Effector memory CD4-positive, alpha-beta T cell (primary cell): ENCODE measurements around the gene PHF21A.

ENCODE experiments used
- DNase-seq, 3 donors: peaks; one replicate each; pipeline ENCODE4 v3.0.0-alpha.2; 2020
- H3K27ac ChIP-seq: 2 replicates; pipeline ENCODE4 v1.7.0; 2013; ENCODE audit warnings: mild to moderate bottlenecking, low read length, moderate library complexity; ENCODE audit not compliant: insufficient read depth, poor library complexity, severe bottlenecking
- H3K27me3 ChIP-seq: replicated peaks from 2 replicates; pipeline ENCODE4 v1.7.0; 2013; ENCODE audit warnings: mild to moderate bottlenecking, low read length; ENCODE audit not compliant: insufficient read depth, control insufficient read depth, poor library complexity, severe bottlenecking
- H3K36me3 ChIP-seq: 2 replicates; pipeline ENCODE4 v1.7.0; 2013; ENCODE audit warnings: mild to moderate bottlenecking, low read length, moderate library complexity; ENCODE audit not compliant: control insufficient read depth, insufficient read depth
- H3K4me1 ChIP-seq: 2 replicates; pipeline ENCODE4 v1.7.0; 2013; ENCODE audit warnings: low read length, mild to moderate bottlenecking; ENCODE audit not compliant: control insufficient read depth, insufficient read depth, poor library complexity, severe bottlenecking
- H3K4me3 ChIP-seq: 2 replicates; pipeline ENCODE4 v1.7.0; 2013; ENCODE audit warnings: low read length, low read depth, mild to moderate bottlenecking; ENCODE audit not compliant: insufficient read depth, poor library complexity, severe bottlenecking
- H3K9me3 ChIP-seq: 2 replicates; pipeline ENCODE4 v1.7.0; 2013; ENCODE audit warnings: mild to moderate bottlenecking, low read length, moderate library complexity; ENCODE audit not compliant: control insufficient read depth

PHF21A gene

DNA sequence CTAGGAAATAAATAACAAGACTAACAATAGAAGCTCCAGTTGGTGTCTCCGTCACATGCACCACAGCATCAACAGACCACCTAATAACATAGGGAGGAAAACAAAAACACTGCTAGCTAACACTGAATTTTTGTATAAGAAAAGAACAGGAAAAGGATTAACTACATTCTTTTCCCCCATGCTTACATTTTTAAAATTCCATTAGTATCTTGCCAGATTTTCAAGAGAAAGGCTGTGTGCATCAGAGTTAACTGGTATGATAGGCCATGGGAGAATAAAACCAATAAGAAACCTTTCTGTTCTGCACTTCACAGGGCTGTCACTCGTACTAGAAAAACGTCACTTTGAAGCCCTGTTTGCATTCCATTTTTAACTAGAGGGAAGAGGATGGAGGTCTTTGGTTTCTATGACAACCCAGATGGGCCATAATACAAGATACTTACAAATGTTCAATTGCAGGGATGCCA, 119.8 kb downstream of the PHF21A start:
- Histone ChIP-seq H3K27me3 (no peaks in the 10 kb centered on the region), H3K36me3 (no peaks in the 10 kb centered on the region), H3K4me1 (no peaks in the 10 kb centered on the region), H3K4me3 (no peak overlapping the region), H3K27ac (no peak overlapping the region), H3K9me3 (no peaks in the 10 kb centered on the region)
- no peak for DNase-seq

DNA sequence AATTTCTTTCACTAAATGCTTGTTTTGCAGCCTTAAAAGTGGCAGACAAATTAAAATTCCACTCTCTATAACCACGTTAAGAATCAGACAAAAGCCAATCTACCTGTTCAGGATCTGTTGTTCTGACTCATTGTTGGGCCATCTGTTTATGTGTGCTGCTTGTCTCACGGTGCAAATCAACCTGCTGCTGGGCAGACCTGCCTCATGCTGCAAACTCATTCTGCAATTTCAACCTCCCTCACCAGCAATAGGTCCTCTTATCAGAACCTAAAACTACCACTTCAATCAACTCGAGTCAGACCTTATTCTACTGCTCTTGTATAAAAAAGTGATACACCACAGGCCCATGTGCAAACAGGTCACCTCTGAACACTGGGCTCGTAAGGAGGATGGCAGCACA, 123.7 kb downstream of the PHF21A start:
- H3K4me1 ChIP-seq = no peaks in the 10 kb centered on the region
- no peaks in the 10 kb centered on the region for H3K36me3 ChIP-seq
- H3K9me3 ChIP-seq = no peaks in the 10 kb centered on the region
- no peak overlapping the region for H3K27ac ChIP-seq
- H3K27me3 ChIP-seq = no peaks in the 10 kb centered on the region
- no peak for DNase-seq
- H3K4me3 ChIP-seq = no peak overlapping the region

DNA sequence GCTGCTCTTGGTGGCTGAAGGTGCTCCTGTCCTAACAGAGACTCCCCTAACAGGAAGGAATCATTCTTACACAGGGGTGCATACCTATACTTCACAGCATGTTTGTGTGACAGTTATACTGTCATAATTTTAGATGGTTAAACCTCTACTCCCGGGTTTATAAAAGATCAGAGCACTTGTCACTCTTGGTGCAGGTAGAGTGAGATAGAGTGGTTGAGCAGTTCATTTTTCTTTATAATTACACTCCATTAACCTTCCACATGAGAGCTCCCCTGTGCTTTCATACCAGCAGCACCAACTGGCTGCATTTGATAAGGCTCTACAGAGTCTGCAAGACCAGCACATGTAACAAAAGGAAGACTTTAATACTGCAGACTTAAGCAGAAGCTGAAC, 125.9 kb downstream of the PHF21A start:
- no peak overlapping the region for H3K27ac ChIP-seq
- no peak overlapping the region for H3K4me3 ChIP-seq
- H3K27me3 ChIP-seq = no peaks in the 10 kb centered on the region
- H3K9me3 ChIP-seq = no peaks in the 10 kb centered on the region
- no peaks in the 10 kb centered on the region for H3K36me3 ChIP-seq
- no peak for DNase-seq
- H3K4me1 ChIP-seq = no peaks in the 10 kb centered on the region

DNA sequence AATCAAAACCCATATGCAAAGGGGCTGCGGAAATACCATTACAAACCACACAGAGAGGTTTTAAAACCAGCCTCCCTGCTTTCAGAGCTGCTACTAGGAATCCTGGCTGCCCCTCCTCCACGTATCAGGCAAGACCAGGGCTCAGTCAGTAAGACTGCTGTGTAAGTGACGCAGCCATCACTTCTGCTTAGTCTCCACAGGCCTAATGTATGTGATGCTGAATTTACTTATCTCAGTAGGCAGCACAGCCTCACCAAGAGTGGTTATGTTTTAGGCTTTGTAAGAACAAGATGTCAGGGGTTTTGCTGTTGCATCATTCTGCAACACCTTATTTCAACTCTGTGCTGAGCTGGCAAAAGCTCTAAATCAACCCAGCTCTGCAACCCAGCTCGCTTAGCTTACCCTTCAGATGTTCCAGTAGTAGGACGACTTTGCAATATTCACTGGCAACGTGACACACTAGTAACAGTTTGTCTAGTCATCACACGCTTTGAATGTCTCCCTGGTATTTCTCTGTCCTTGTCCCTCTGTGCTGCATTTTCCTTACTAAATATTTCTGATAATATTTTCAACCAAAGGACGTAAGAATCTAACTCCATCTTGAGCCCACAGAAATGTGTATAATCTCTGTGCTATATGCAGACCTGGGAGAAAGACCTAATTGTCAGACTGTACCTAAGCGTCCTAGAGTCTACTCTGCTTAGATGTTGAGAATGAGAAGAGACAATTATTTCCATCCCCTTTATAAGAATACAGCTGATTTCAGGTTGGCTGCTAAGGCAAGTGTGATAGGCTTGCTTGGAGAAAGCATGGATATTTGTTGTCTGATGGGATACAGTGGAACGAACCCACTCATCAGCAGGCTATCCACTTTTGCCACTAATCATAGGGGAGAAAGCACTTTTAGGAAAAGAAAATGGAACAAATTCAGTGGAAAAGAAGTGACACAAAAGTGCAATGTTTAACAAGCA, 126.6 kb downstream of the PHF21A start:
- H3K27ac ChIP-seq = no peak overlapping the region
- H3K9me3 ChIP-seq = no peaks in the 10 kb centered on the region
- H3K36me3 ChIP-seq = no peaks in the 10 kb centered on the region
- DNase-seq = no peak
- no peak overlapping the region for H3K4me3 ChIP-seq
- no peaks in the 10 kb centered on the region for H3K27me3 ChIP-seq
- no peaks in the 10 kb centered on the region for H3K4me1 ChIP-seq

DNA sequence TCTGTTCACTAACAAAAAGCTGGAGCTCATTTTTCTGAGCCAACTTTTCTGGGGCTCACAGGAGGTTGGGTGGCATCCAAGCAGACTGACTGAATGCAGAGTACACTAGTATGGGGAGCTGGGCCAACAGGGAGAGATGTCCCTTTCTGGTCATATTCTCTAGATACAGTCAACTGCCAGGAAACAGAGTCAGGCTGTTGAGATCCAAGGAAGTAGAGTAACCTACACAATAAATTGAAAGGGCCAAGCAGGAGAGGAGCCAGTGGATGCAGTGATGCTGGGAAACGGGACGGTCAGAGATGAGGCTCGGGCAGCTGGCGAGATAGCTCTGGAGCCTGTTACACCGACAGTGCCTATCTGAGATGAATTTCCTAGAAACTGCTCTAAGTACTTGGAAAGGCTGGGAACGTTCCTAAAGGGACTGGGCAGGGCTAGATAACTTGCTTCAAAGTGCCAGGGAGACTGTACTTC, 127.7 kb downstream of the PHF21A start:
- Histone ChIP-seq H3K4me1 (no peaks in the 10 kb centered on the region), H3K36me3 (no peaks in the 10 kb centered on the region), H3K4me3 (no peak overlapping the region), H3K27ac (no peak overlapping the region), H3K27me3 (no peaks in the 10 kb centered on the region), H3K9me3 (no peaks in the 10 kb centered on the region)
- DNase-seq = no peak

DNA sequence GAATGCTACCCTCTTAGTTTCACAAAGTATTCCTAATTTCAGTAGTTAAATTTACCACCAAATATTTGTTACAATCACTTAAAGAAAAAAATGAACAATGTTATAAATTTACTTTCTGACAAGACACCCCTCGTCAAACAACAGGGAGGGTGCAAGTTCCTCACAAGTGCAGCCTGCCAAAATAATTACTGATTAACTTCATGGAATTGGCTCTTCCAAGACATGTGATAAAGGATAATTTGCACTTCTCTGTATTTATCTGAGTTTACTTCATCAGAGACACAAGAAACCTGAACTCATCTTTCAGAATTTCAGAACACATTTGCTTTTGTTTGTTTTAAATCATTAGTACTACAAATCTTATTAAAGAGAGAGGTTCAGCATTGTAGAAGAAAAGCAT, 132.3 kb downstream of the PHF21A start:
- H3K9me3 ChIP-seq = no peaks in the 10 kb centered on the region
- no peaks in the 10 kb centered on the region for H3K4me1 ChIP-seq
- DNase-seq = no peak
- H3K36me3 ChIP-seq = no peaks in the 10 kb centered on the region
- H3K27ac ChIP-seq = no peak overlapping the region
- no peak overlapping the region for H3K4me3 ChIP-seq
- no peaks in the 10 kb centered on the region for H3K27me3 ChIP-seq

DNA sequence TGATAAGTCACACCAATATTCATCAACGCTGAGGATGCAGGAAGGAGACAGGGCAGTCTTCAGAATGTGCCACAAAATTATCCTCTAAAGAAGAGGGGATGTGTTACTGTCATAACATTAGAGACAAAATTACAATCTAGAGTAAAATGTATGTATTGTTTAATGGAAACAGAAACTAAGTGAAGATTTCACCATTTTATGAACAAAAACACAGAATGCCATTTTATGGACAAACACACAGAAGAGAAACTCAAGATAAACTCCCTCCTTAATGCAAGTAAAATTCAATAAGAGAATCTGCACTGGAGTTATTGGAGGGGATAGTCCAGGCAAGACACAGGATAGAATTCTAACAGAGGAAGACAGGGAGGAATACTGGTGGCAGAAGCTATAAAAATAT, 136.0 kb downstream of the PHF21A start:
- Histone ChIP-seq H3K27me3 (no peaks in the 10 kb centered on the region), H3K4me1 (no peaks in the 10 kb centered on the region), H3K36me3 (no peaks in the 10 kb centered on the region), H3K4me3 (no peak overlapping the region), H3K27ac (no peak overlapping the region), H3K9me3 (no peaks in the 10 kb centered on the region)
- DNase-seq = no peak

DNA sequence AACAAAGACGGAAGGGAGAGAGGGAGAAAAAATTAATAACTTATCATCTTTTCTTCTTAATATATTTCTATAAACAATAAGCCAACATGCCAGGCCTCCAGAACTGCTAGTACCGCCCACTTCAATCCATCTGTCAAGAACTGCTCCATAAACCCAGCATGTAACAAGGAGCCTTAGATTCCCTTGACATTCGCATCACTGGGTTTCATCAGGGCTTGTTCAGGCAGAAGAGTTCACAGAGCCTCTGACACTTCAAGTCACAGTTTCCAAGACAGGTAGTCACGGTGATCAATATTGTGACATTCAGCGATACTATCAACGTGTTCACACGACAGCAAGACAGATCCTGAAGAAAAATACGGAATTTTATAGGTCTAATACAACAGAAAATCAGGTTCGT, 137.1 kb downstream of the PHF21A start:
- H3K9me3 ChIP-seq = no peaks in the 10 kb centered on the region
- no peaks in the 10 kb centered on the region for H3K27me3 ChIP-seq
- no peak for DNase-seq
- H3K4me3 ChIP-seq = no peak overlapping the region
- no peaks in the 10 kb centered on the region for H3K4me1 ChIP-seq
- peaks cover 7% of the 10 kb centered on the region for H3K36me3 ChIP-seq
- no peak overlapping the region for H3K27ac ChIP-seq

DNA sequence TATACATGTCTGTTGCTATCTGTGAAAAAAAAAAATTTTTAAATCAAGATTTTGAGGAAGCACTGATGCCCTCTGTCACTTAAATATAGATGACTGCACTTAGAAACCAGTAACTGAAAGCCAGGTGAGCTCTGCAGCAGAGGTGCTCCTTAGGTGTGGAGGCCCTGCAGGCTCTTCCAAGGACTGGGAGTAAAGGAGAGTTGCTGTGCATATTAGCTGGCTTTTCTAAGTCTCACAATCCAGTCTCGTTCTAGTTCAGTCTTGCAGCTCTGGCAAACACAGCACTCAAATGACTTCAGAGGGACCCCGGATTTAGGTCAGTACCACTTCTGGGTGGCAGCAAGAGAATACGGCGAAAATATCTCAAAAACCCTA, 137.8 kb downstream of the PHF21A start:
- peaks cover 12% of the 10 kb centered on the region for H3K36me3 ChIP-seq
- no peaks in the 10 kb centered on the region for H3K4me1 ChIP-seq
- no peak overlapping the region for H3K4me3 ChIP-seq
- DNase-seq = no peak
- no peaks in the 10 kb centered on the region for H3K9me3 ChIP-seq
- no peak overlapping the region for H3K27ac ChIP-seq
- no peaks in the 10 kb centered on the region for H3K27me3 ChIP-seq

DNA sequence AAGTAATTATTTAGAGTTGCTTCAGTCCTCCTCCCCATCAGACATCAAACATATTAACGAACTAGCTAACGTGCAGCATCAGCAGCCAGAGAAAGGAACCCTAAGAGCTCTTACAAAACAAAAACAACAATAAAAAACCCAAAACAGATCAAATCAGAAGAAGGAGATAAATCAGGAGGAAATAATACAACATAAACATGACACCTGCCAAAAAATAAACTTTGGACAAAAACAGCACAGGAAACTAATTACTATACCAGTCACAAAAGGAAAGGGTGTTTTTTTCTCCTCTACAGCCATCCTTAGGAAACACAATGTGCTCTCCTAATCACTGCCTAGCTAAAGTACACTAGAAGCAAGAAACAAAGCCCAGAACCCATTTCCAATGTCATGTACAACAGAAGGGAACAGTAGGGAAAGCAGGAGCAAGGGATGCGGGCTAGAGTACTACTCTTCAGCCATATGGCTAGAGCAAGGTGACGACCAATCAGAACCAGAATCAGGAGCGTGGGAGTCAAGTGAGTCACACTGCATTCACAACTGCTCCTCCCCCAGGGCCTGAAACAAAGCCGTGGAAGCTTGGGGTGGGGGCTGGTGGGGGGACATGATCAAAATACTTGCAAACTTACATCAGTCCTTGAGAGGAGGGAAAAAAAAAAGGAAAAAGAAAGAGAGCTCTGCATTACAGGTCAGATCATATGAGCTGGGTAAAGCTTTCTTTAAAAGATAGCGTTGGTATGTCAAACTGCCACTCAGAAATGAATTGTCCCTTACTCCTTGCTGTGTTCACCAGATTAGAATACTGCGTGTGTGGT, 138.4 kb downstream of the PHF21A start:
- H3K27ac ChIP-seq = no peak overlapping the region

More for the DNA sequence above, 138.4 kb downstream of the PHF21A start:
- no peak for DNase-seq
- H3K36me3 ChIP-seq = peaks cover 15% of the 10 kb centered on the region
- H3K4me1 ChIP-seq = no peaks in the 10 kb centered on the region
- no peak overlapping the region for H3K4me3 ChIP-seq
- no peaks in the 10 kb centered on the region for H3K9me3 ChIP-seq
- H3K27me3 ChIP-seq = no peaks in the 10 kb centered on the region
